Measurements from ENCODE around the gene CDH13. TPM values are rescaled to one million over a fixed set of nuclear protein-coding genes. Genes with fewer than 3 reads are reported as not detected.

Gene CDH13
- total and polyA plus RNA-seq, 9 donors = 1.9 to 34.2 (median 4.8) TPM

DNA sequence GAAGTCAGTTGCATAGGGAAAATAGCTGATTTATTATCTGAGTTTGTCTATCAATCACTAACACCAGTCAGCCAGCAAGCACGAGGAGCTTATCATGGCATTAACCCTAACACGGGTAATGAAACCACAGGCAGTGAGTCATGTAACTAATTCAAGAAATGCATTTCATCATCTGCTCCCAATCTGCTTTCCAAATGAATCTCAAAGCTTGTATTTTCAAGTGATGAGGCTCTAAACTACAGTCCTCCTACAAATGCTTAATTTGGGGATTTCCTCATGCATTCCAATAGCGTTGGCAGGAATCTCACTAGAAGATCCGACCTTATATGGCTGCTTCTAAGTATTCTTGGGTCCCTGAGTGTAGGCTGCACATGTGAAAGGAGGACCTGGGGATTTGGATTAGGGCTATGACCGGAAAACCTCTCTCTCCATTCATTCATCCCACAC is 1062.6 kb downstream of the CDH13 start:
- Histone ChIP-seq H3K27ac (no peak overlapping the region), H3K4me1 (ENCODE audit: insufficient read depth) (no peaks in the 10 kb centered on the region), H3K4me3 (no peak overlapping the region), H3K27me3 (no peaks in the 10 kb centered on the region), H3K9me3 (no peaks in the 10 kb centered on the region), H3K36me3 (no peaks in the 10 kb centered on the region)
- no peak for TF ChIP-seq POLR2A (IDR thresholded peaks at IDR 0.05)
- no peak for TF ChIP-seq EP300 (IDR thresholded peaks at IDR 0.05)
- TF ChIP-seq, protein P1, sequence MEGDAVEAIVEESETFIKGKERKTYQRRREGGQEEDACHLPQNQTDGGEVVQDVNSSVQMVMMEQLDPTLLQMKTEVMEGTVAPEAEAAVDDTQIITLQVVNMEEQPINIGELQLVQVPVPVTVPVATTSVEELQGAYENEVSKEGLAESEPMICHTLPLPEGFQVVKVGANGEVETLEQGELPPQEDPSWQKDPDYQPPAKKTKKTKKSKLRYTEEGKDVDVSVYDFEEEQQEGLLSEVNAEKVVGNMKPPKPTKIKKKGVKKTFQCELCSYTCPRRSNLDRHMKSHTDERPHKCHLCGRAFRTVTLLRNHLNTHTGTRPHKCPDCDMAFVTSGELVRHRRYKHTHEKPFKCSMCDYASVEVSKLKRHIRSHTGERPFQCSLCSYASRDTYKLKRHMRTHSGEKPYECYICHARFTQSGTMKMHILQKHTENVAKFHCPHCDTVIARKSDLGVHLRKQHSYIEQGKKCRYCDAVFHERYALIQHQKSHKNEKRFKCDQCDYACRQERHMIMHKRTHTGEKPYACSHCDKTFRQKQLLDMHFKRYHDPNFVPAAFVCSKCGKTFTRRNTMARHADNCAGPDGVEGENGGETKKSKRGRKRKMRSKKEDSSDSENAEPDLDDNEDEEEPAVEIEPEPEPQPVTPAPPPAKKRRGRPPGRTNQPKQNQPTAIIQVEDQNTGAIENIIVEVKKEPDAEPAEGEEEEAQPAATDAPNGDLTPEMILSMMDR (IDR thresholded peaks at IDR 0.05) = no peak
- no peak for DNase-seq
- intact Hi-C loops (cut with DNase I) = no loop called here
- 21 to 27% (median 25%) methylated on average over 5 of the region's 5 CpGs for WGBS, 3 donors

DNA sequence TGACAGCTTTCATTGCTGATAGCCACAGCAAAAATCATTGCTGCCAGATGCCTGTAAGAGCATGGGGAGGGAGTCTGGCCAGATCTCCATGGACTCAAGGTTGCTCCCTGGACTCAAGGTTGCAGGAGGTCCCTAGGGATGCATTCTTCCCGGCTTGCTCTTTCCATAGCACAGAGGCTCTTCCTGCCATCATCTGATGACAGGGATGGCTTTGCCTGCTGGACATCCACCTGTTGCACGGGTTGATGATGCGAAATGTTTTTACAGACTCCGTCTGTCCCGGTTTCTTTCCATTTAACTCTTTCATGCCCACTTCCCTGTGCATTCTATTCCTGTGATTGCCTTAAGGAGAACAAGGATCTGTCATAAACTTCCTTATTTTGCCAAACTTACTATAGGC is 1065.5 kb downstream of the CDH13 start:
- no peak for DNase-seq
- no peaks in the 10 kb centered on the region for H3K4me1 ChIP-seq (ENCODE audit: insufficient read depth)
- no peak overlapping the region for H3K4me3 ChIP-seq
- no peaks in the 10 kb centered on the region for H3K36me3 ChIP-seq
- no peaks in the 10 kb centered on the region for H3K27me3 ChIP-seq
- TF ChIP-seq, protein P1 (IDR thresholded peaks at IDR 0.05) = no peak
- TF ChIP-seq EP300 (IDR thresholded peaks at IDR 0.05) (no peak), POLR2A (IDR thresholded peaks at IDR 0.05) (no peak)
- 5 to 12% (median 5%) methylated on average over 5 of the region's 5 CpGs for WGBS, 3 donors
- intact Hi-C loops (cut with DNase I) = no loop called here
- no peak overlapping the region for H3K27ac ChIP-seq
- no peaks in the 10 kb centered on the region for H3K9me3 ChIP-seq

DNA sequence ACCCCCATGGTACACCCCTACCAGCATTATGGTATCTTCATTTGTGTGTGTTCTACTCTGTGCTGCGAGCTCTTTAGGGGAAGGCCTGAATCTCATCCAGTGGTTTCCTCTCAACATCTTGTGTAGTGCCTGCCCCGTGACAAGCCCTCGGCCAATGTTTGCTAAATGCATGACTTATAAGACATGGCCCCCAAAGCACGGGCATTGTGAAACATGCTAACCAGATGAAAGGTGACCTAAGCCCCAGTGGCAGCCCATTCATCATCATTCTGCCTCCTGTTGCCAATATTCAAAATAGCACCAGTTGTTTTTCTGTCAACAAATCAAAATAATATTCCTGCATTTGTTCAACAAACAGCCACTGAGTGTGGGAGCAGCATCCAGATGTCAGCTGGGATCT is 1072.2 kb downstream of the CDH13 start:
- no peak overlapping the region for H3K4me3 ChIP-seq
- H3K36me3 ChIP-seq = no peaks in the 10 kb centered on the region
- H3K4me1 ChIP-seq (ENCODE audit: insufficient read depth) = no peaks in the 10 kb centered on the region
- TF ChIP-seq POLR2A (IDR thresholded peaks at IDR 0.05) (no peak), EP300 (IDR thresholded peaks at IDR 0.05) (no peak)
- TF ChIP-seq, protein P1 (IDR thresholded peaks at IDR 0.05) = no peak
- H3K9me3 ChIP-seq = no peaks in the 10 kb centered on the region
- H3K27ac ChIP-seq = no peak overlapping the region
- 72 to 83% (median 78%) methylated on average over 4 of the region's 4 CpGs for WGBS, 3 donors
- intact Hi-C loops (cut with DNase I) = no loop called here
- DNase-seq = no peak
- no peaks in the 10 kb centered on the region for H3K27me3 ChIP-seq

DNA sequence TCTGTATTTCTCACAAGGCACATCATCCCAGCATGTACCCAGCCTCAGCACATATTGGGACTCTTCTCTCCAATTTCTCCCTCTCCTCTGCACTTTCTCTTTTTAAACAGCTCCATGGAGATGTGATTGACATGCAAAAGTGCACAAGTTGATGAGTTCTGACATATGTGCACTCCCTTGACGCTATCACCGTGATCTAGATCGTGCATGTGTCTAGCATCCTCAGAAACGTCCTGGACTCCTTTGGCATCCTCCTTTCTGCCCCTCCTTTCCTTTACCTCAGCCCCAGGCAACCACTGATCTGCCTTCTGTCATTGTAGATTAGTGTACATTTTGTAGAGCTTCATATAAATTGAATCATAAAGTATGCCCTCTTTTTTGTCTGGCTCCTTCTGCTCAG is 1073.0 kb downstream of the CDH13 start:
- no peak for TF ChIP-seq EP300 (IDR thresholded peaks at IDR 0.05)
- TF ChIP-seq POLR2A (IDR thresholded peaks at IDR 0.05) = no peak
- no peak for DNase-seq
- Histone ChIP-seq H3K4me3 (no peak overlapping the region), H3K36me3 (no peaks in the 10 kb centered on the region), H3K4me1 (ENCODE audit: insufficient read depth) (no peaks in the 10 kb centered on the region), H3K27ac (no peak overlapping the region), H3K27me3 (no peaks in the 10 kb centered on the region), H3K9me3 (no peaks in the 10 kb centered on the region)
- intact Hi-C loops (cut with DNase I) = no loop called here
- 68 to 77% (median 69%) methylated on average over 4 of the region's 4 CpGs for WGBS, 3 donors

DNA sequence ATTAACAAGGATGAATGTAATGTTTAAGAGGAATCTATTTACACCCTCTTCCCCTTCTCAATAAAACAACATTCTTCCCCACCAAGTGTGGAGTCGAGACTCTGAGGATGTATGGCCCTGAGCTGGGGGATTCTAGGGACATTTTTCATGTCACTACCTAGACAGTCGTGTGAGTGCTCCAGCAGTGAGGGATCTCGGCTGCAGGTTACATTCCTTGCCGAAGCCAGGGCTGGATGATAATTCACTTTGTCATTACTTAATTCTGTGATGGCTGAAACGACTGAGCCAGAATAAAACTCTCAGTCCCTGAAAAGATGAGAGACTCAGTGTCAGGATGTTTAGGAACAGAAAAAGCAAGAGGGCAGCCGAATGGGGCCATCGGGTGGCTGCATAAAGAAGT is 1074.1 kb downstream of the CDH13 start:
- H3K9me3 ChIP-seq = no peaks in the 10 kb centered on the region
- no peak for DNase-seq
- H3K4me3 ChIP-seq = no peak overlapping the region
- no peaks in the 10 kb centered on the region for H3K36me3 ChIP-seq
- H3K27me3 ChIP-seq = no peaks in the 10 kb centered on the region
- WGBS, 3 donors = 54 to 60% (median 54%) methylated on average over 7 of the region's 7 CpGs
- TF ChIP-seq, protein P1 (IDR thresholded peaks at IDR 0.05) = no peak
- TF ChIP-seq POLR2A (IDR thresholded peaks at IDR 0.05) (no peak), EP300 (IDR thresholded peaks at IDR 0.05) (no peak)
- no peaks in the 10 kb centered on the region for H3K4me1 ChIP-seq (ENCODE audit: insufficient read depth)
- intact Hi-C loops (cut with DNase I) = no loop called here
- H3K27ac ChIP-seq = no peak overlapping the region
